HepG2 (cell line): ENCODE data around the gene SREBF1. TPM values are rescaled to one million over a fixed set of nuclear protein-coding genes. Genes with fewer than 3 reads are reported as not detected.

Experiments used
- CSRNP1 ChIP-seq: sonication (generic); formaldehyde crosslinking; IDR thresholded peaks from 2 replicates; pipeline ENCODE4 v1.8.1; 2023; ENCODE audit warnings: mild to moderate bottlenecking, missing genetic modification reagents
- ETV6 ChIP-seq: sonication (generic); formaldehyde crosslinking; conservative IDR thresholded peaks from 2 replicates; pipeline ENCODE4 v1.4.0; 2020; ENCODE audit warnings: missing genetic modification reagents
- GATAD2A ChIP-seq: IDR thresholded peaks from 2 replicates; pipeline ENCODE4 v1.6.1; 2016
- HMGXB4 ChIP-seq, 2 experiments: sonication (generic) in 1 of 2; formaldehyde crosslinking in 1 of 2; IDR thresholded peaks; 2 replicates each; pipeline versions ENCODE4 v1.4.0 to v1.6.1; 2018 to 2020; ENCODE audit warnings: missing genetic modification reagents in 2 of 2, borderline replicate concordance in 1 of 2, low read depth in 1 of 2, mild to moderate bottlenecking in 1 of 2, missing biosample characterization in 1 of 2
- KDM2A ChIP-seq: sonication (generic); formaldehyde crosslinking; IDR thresholded peaks from 2 replicates; pipeline ENCODE4 v1.4.0; 2020; ENCODE audit warnings: low read depth, missing genetic modification reagents, borderline replicate concordance
- MBNL3 ChIP-seq: fragments of 250-450 bp; sonication (Bioruptor Pico); conservative IDR thresholded peaks from 2 replicates; pipeline ENCODE4 v1.8.0; 2022; ENCODE audit warnings: mild to moderate bottlenecking, inconsistent platforms
- POGK ChIP-seq: sonication (generic); formaldehyde crosslinking; conservative IDR thresholded peaks from 2 replicates; pipeline ENCODE4 v1.8.0; 2022; ENCODE audit warnings: mild to moderate bottlenecking, moderate library complexity, missing genetic modification reagents
- PREB ChIP-seq: sonication (generic); formaldehyde crosslinking; IDR thresholded peaks from 2 replicates; pipeline ENCODE4 v1.4.0; 2020; ENCODE audit warnings: missing genetic modification reagents
- RAD21 ChIP-seq: fragments of 450-650 bp; formaldehyde crosslinking; IDR thresholded peaks from 2 replicates; pipeline ENCODE4 v1.5.0; 2020; ENCODE audit warnings: mild to moderate bottlenecking
- REXO4 ChIP-seq: sonication (generic); formaldehyde crosslinking; IDR thresholded peaks from 2 replicates; pipeline ENCODE4 v1.8.0; 2022; ENCODE audit warnings: missing genetic modification reagents, mild to moderate bottlenecking, borderline replicate concordance
- SNAPC2 ChIP-seq: sonication (generic); formaldehyde crosslinking; IDR thresholded peaks from 2 replicates; pipeline ENCODE4 v1.8.1; 2022; ENCODE audit warnings: mild to moderate bottlenecking, missing genetic modification reagents
- ZNF101 ChIP-seq: sonication (generic); formaldehyde crosslinking; IDR thresholded peaks from 2 replicates; pipeline ENCODE4 v1.4.0; 2020; ENCODE audit warnings: mild to moderate bottlenecking, low read depth, missing genetic modification reagents, borderline replicate concordance
- ZNF20 ChIP-seq: sonication (generic); formaldehyde crosslinking; IDR thresholded peaks from 2 replicates; pipeline ENCODE4 v1.4.0; 2020; ENCODE audit warnings: mild to moderate bottlenecking, moderate library complexity, missing genetic modification reagents
- ZNF207 ChIP-seq: fragments of 450-650 bp; IDR thresholded peaks from 2 replicates; pipeline ENCODE4 v1.6.1; 2016; ENCODE audit warnings: antibody characterized with exemption, borderline replicate concordance
- ZNF224 ChIP-seq: sonication (generic); formaldehyde crosslinking; IDR thresholded peaks from 2 replicates; pipeline ENCODE4 v1.5.0; 2020; ENCODE audit warnings: mild to moderate bottlenecking, missing genetic modification reagents
- ZNF343 ChIP-seq: sonication (generic); formaldehyde crosslinking; IDR thresholded peaks from 2 replicates; pipeline ENCODE4 v1.4.0; 2020; ENCODE audit warnings: mild to moderate bottlenecking, missing genetic modification reagents
- ZNF367 ChIP-seq: sonication (generic); formaldehyde crosslinking; IDR thresholded peaks from 2 replicates; pipeline ENCODE4 v1.4.0; 2020; ENCODE audit warnings: missing genetic modification reagents, borderline replicate concordance
- ZNF556 ChIP-seq: sonication (generic); formaldehyde crosslinking; IDR thresholded peaks from 2 replicates; pipeline ENCODE4 v1.4.0; 2020; ENCODE audit warnings: mild to moderate bottlenecking, missing genetic modification reagents, borderline replicate concordance
- ZNF691 ChIP-seq: sonication (generic); formaldehyde crosslinking; IDR thresholded peaks from 2 replicates; pipeline ENCODE4 v1.4.0; 2020; ENCODE audit warnings: missing genetic modification reagents, low read depth, mild to moderate bottlenecking, borderline replicate concordance
- ZNF746 ChIP-seq: sonication (generic); formaldehyde crosslinking; IDR thresholded peaks from 2 replicates; pipeline ENCODE4 v1.8.0; 2022; ENCODE audit warnings: mild to moderate bottlenecking, missing genetic modification reagents
- ZNF800 ChIP-seq: sonication (generic); formaldehyde crosslinking; IDR thresholded peaks from 2 replicates; pipeline ENCODE4 v1.4.0; 2020; ENCODE audit warnings: missing genetic modification reagents
- polyA plus RNA-seq, 8 experiments: library from polyadenylated mRNA; depleted of rRNA in 3 of 8; stranded (reverse) in 7 of 8; unstranded in 1 of 8; fragments of >200 nt; fragmentation: Illumina TruSeq in 4 of 8; extraction: Trizol in 4 of 8; gene quantifications; 2 replicates each; pipeline versions ENCODE4 v1.2.1 to v1.2.3, GENCODE V29; 2011 to 2016; ENCODE audit warnings: low read depth in 4 of 8, missing spikeins in 1 of 8, mixed read lengths in 1 of 8; ENCODE audit not compliant: insufficient read depth in 1 of 8
- total RNA-seq, 5 experiments: library from RNA; depleted of rRNA; stranded (reverse); fragments of >200 nt; fragmentation: Illumina TruSeq; extraction: Trizol; gene quantifications; 2 replicates each; pipeline ENCODE4 v1.2.3, GENCODE V29; 2016; ENCODE audit warnings: low read depth in 1 of 5

Gene SREBF1
- total and polyA plus RNA-seq, 2 of the 13 experiments (the other 11 are each of a cell fraction or from before 2014, with no cell fraction given), result 34.3 to 38.0 TPM

GRCh38 chr17:17830740-17831207 is 6.0 kb downstream of the SREBF1 start (continued):
- TF ChIP-seq POGK (CRISPR knock-in tag), result peak; percentile 92
- TF ChIP-seq RAD21 (CRISPR knock-in tag), result peak; percentile 46; the same call in 1 of the 2 replicates
- TF ChIP-seq ZNF556 (CRISPR knock-in tag), result peak; percentile 37; the same call in 1 of the 2 replicates
- peak; percentile 44; the same call in 1 of the 2 replicates for TF ChIP-seq ZNF691 (CRISPR knock-in tag)
- 0 out of 2 replicates have a peak, but pooled peaks have one; percentile 70 for TF ChIP-seq ZNF800 (CRISPR knock-in tag)
- no peak; the same call in 1 of the 2 replicates for TF ChIP-seq CSRNP1 (CRISPR knock-in tag)
- TF ChIP-seq ZNF343 (CRISPR knock-in tag), result no peak
- TF ChIP-seq ZNF101 (CRISPR knock-in tag), result no peak
- TF ChIP-seq ZNF224 (CRISPR knock-in tag), result no peak
- no peak for TF ChIP-seq MBNL3
- no peak for TF ChIP-seq HMGXB4 (CRISPR knock-in tag; IDR thresholded peaks at IDR 0.05; ENCODE audit: borderline replicate concordance in 1 of 2, low read depth in 1 of 2)
- no peak for TF ChIP-seq ZNF207
- TF ChIP-seq SNAPC2 (CRISPR knock-in tag), result no peak
- TF ChIP-seq ZNF20 (CRISPR knock-in tag), result no peak
- TF ChIP-seq GATAD2A, result peak; percentile 93
- peak; percentile 79 for TF ChIP-seq KDM2A (CRISPR knock-in tag)
- TF ChIP-seq ETV6 (CRISPR knock-in tag), result no peak
- TF ChIP-seq ZNF367, result no peak
- TF ChIP-seq ZNF746 (CRISPR knock-in tag), result peak; percentile 90
- TF ChIP-seq PREB (CRISPR knock-in tag), result no peak
- TF ChIP-seq REXO4 (CRISPR knock-in tag), result no peak
